Panc1 (cell line): Measurements from ENCODE around the gene RNU2-63P. TPM values are rescaled to one million over a fixed set of nuclear protein-coding genes. Genes with fewer than 3 reads are reported as not detected.

Experiments used
- ATAC-seq: fragments of 200-7000 bp; cut with Tn5 transposase; 2 replicates; pipeline ENCODE4 v1.9.1; 2020; ENCODE audit warnings: mild to moderate bottlenecking, moderate library complexity
- BruUV-seq: library from RNA; stranded (reverse); fragments of 400-500 nt; replicated peaks from 2 replicates; lab custom pipeline; 2021; lab: Mats Ljungman, UMichigan
- CTCF ChIA-PET: fragments of 300-600 bp; sonication (Branson Sonifier 250); formaldehyde crosslinking; loops from one replicate; lab custom pipeline; 2022; ENCODE audit warnings: antibody characterized with exemption; lab: Charles Lee
- POLR2A ChIA-PET: fragments of 300-600 bp; sonication (Branson Sonifier 250); formaldehyde crosslinking; loops from one replicate; lab custom pipeline; 2022; ENCODE audit warnings: antibody characterized with exemption; lab: Charles Lee
- DNase-seq: peaks from one replicate; pipeline ENCODE4 v3.0.0-alpha.2; 2010; ENCODE audit warnings: low read depth, low spot score
- H3K27ac ChIP-seq: 2 replicates; pipeline ENCODE4 v1.5.1; 2011; ENCODE audit warnings: mild to moderate bottlenecking, low read length, inconsistent platforms
- H3K27me3 ChIP-seq: fragments of 200-500 bp; sonication (Bioruptor generic); 2 replicates; pipeline ENCODE4 v1.6.0; 2014; ENCODE audit warnings: low read length, inconsistent platforms; ENCODE audit not compliant: control insufficient read depth, insufficient read depth
- H3K36me3 ChIP-seq: fragments of 200-500 bp; sonication (Bioruptor generic); 2 replicates; pipeline ENCODE4 v1.5.1; 2014; ENCODE audit warnings: inconsistent platforms, mild to moderate bottlenecking, low read length, moderate library complexity; ENCODE audit not compliant: control insufficient read depth, insufficient read depth
- H3K4me1 ChIP-seq: 2 replicates; pipeline ENCODE4 v1.5.1; 2011; ENCODE audit warnings: inconsistent platforms, mild to moderate bottlenecking, low read length, moderate library complexity; ENCODE audit not compliant: control insufficient read depth, insufficient read depth
- H3K4me3 ChIP-seq, 2 experiments: 2 replicates each; pipeline ENCODE4 v1.5.1; 2011 to 2012; ENCODE audit warnings: low read depth in 2 of 2, low read length in 2 of 2, mild to moderate bottlenecking in 2 of 2, inconsistent platforms in 1 of 2, moderate library complexity in 1 of 2
- H3K9me3 ChIP-seq: fragments of 200-500 bp; sonication (Bioruptor generic); 2 replicates; pipeline ENCODE4 v1.5.1; 2014; ENCODE audit warnings: low read depth, mild to moderate bottlenecking, inconsistent platforms, low read length, moderate library complexity; ENCODE audit not compliant: control insufficient read depth, insufficient read depth
- CTCF ChIP-seq: fragments of 450-650 bp; IDR thresholded peaks from 2 replicates; pipeline ENCODE4 v1.5.1; 2017; ENCODE audit warnings: mild to moderate bottlenecking
- POLR2AphosphoS5 ChIP-seq: IDR thresholded peaks from 2 replicates; pipeline ENCODE4 v1.6.1; 2012; ENCODE audit warnings: mild to moderate bottlenecking, low read depth, low read length, moderate library complexity
- REST ChIP-seq, 2 experiments: IDR thresholded peaks; 2 replicates each; pipeline ENCODE4 v1.6.1; 2011 to 2012; ENCODE audit warnings: low read depth in 2 of 2, control low read depth in 1 of 2, low read length in 1 of 2, mild to moderate bottlenecking in 1 of 2, moderate library complexity in 1 of 2; ENCODE audit not compliant: insufficient read depth in 1 of 2
- SIN3A ChIP-seq: IDR thresholded peaks from 2 replicates; pipeline ENCODE4 v1.6.1; 2012; ENCODE audit warnings: low read depth, mild to moderate bottlenecking, low read length, moderate library complexity, borderline replicate concordance; ENCODE audit not compliant: insufficient read depth
- TCF7L2 ChIP-seq: IDR thresholded peaks from 2 replicates; pipeline ENCODE4 v1.6.1; 2011; ENCODE audit warnings: mild to moderate bottlenecking, low read depth, low read length, inconsistent platforms
- in situ Hi-C: cut with HindIII; loops from 2 replicates; pipeline ENCODE4 v1.10.0; 2016; ENCODE audit warnings: low sequenced_read_pairs, low pct_unique_long_range_greater_than_20kb
- intact Hi-C: fragments of 100-400 bp; cut with micrococcal nuclease; formaldehyde crosslinking; loops from one replicate; pipeline ENCODE4 v1.10.0; 2022; ENCODE audit not compliant: unreplicated experiment
- total RNA-seq: library from RNA; stranded (reverse); gene quantifications from one replicate; pipeline ENCODE4 v1.2.1, GENCODE V29; 2021; ENCODE audit not compliant: unreplicated experiment

Gene RNU2-63P
- total RNA-seq, 1 experiment from 2014 or later = 14.0 TPM

DNA sequence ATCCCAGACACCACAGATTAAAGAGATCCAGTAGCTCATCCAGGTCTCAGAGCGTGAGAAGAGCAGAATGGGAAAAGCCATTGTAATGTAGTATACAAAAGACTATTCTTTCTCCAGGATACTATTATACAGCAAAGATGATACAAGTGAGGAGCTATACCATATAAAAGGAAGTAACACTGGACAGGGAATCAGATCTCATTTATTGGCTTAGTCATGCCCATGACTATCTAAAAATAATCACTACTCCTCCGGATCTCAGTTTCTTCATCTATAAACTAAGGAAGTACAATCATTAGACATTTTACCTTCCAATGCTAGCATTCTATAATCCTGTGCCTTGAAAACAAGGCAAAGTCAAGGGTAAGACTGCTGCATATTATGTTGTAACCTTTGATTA lies 19.8 kb upstream of the RNU2-63P start:
- ChIA-PET CTCF (no interaction called here), POLR2A (no interaction called here)
- TF ChIP-seq POLR2AphosphoS5 = no peak
- no peak for TF ChIP-seq REST (IDR thresholded peaks at IDR 0.05; ENCODE audit: insufficient read depth in 1 of 2, low read depth in 2 of 2, low read length in 1 of 2)
- TF ChIP-seq CTCF = no peak
- no peak for TF ChIP-seq SIN3A
- TF ChIP-seq TCF7L2 = no peak
- Histone ChIP-seq H3K4me3 (no peak overlapping the region), H3K36me3 (no peaks in the 10 kb centered on the region), H3K27ac (no peak overlapping the region), H3K4me1 (no peaks in the 10 kb centered on the region), H3K27me3 (no peaks in the 10 kb centered on the region), H3K9me3 (peaks cover 4% of the 10 kb centered on the region; the same call in 1 of the 2 replicates)
- no TSS peak for BruUV-seq
- in situ Hi-C loops = no loop called here
- DNase-seq (no peak), ATAC-seq (no peak)
- intact Hi-C loops = no loop called here

DNA sequence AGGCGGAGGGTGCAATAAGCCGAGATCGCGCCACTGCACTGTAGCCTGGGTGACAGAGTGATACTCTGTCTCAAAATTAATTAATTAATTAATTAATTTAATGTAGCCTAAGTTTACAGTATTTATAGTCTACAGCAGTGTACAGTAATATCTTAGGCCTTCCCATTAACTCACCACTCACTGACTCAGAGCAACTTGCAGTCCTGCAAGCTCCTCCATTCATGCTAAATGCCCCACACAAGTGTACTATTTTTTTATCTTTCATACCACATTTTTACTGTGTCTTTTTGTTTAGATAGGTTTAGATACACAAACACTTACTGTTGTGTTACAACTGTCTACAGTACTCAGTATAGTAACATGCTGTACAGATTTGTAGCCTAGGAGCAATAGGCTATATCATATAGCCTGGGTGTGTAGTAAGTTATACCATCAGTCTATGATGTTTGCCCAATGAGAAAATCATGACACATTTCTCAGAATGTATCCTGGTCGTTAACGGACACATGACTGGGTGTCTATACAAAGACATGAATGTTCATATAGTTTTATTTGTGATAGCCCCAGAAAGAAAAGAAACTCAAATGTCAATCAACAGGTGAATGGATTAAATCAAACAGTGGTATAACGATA lies 15.8 kb upstream of the RNU2-63P start:
- ChIA-PET POLR2A (no interaction called here), CTCF (no interaction called here)
- TF ChIP-seq CTCF (no peak), REST (IDR thresholded peaks at IDR 0.05; ENCODE audit: insufficient read depth in 1 of 2, low read depth in 2 of 2, low read length in 1 of 2) (no peak), SIN3A (no peak), TCF7L2 (no peak), POLR2AphosphoS5 (no peak)
- no peaks in the 10 kb centered on the region for H3K36me3 ChIP-seq
- intact Hi-C loops (no loop called here), in situ Hi-C loops (no loop called here)
- DNase-seq = no peak
- no peak for ATAC-seq
- BruUV-seq = no TSS peak
- no peak overlapping the region for H3K4me3 ChIP-seq
- no peak overlapping the region for H3K27ac ChIP-seq
- H3K4me1 ChIP-seq = no peaks in the 10 kb centered on the region
- H3K9me3 ChIP-seq = peaks cover 4% of the 10 kb centered on the region; the same call in 1 of the 2 replicates
- no peaks in the 10 kb centered on the region for H3K27me3 ChIP-seq
